Activated CD8-positive, alpha-beta T cell treated with anti-CD3 and anti-CD28 coated beads for 36 hours (primary cell): ENCODE measurements around the gene ITLN2. TPM values are rescaled to one million over a fixed set of nuclear protein-coding genes. Genes with fewer than 3 reads are reported as not detected.
A peak's percentile ranks its signal among the peaks of the same experiment; 100 is the strongest.

ENCODE experiments used
- ATAC-seq: fragments of 200-7000 bp; cut with Tn5 transposase; one replicate; pipeline ENCODE4 v1.10.0; 2021; ENCODE audit warnings: mild to moderate bottlenecking, moderate library complexity
- CTCF ChIA-PET: fragments of 350-600 bp; sonication (Branson Sonifier 250); formaldehyde crosslinking; loops from one replicate; lab custom pipeline; 2021; ENCODE audit warnings: antibody characterized with exemption; lab: Charles Lee
- POLR2A ChIA-PET: fragments of 350-600 bp; sonication (Branson Sonifier 250); formaldehyde crosslinking; loops from one replicate; lab custom pipeline; 2021; ENCODE audit warnings: antibody characterized with exemption; lab: Charles Lee
- DNase-seq: peaks from one replicate; pipeline ENCODE4 v3.0.0-alpha.2; 2020
- H3K27ac Mint-ChIP-seq: one replicate; pipeline ENCODE4 v1.8.0; 2021; ENCODE audit warnings: mild to moderate bottlenecking, mixed read lengths
- H3K27me3 Mint-ChIP-seq: one replicate; pipeline ENCODE4 v1.8.0; 2021; ENCODE audit warnings: mixed read lengths
- H3K36me3 Mint-ChIP-seq: one replicate; pipeline ENCODE4 v1.8.0; 2021; ENCODE audit warnings: low read depth, mixed read lengths
- H3K4me1 Mint-ChIP-seq: one replicate; pipeline ENCODE4 v1.8.0; 2021; ENCODE audit warnings: low read depth, mixed read lengths
- H3K4me3 Mint-ChIP-seq: one replicate; pipeline ENCODE4 v1.8.0; 2021; ENCODE audit warnings: mild to moderate bottlenecking, moderate library complexity, mixed read lengths
- H3K9me3 Mint-ChIP-seq: one replicate; pipeline ENCODE4 v1.8.0; 2021; ENCODE audit warnings: mixed read lengths
- CTCF ChIP-seq: fragments of 200-600 bp; IDR thresholded peaks from one replicate; pipeline ENCODE4 v1.8.0; 2022; ENCODE audit warnings: antibody characterized with exemption, mild to moderate bottlenecking
- intact Hi-C: fragments of 100-400 bp; cut with micrococcal nuclease; formaldehyde crosslinking; loops from one replicate; pipeline ENCODE4 v1.10.0; 2022
- total RNA-seq, 2 experiments: library from RNA; stranded (reverse); gene quantifications; one replicate each; pipeline ENCODE4 v1.2.3, GENCODE V29; 2021

The ITLN2 gene
- not detected for total RNA-seq

GRCh38 chr1:160954158-160955104 is at the start of gene ITLN2:
TSS of gene ITLN2 (minus strand) at chr1:160954809. CDS start at chr1:160954741, 68 bp downstream.
- no peak within 1 kb of the TSS for H3K27ac Mint-ChIP-seq
- no peaks in the 10 kb centered on the region for H3K36me3 Mint-ChIP-seq
- peak; percentile 88 for ATAC-seq
- peak; percentile 66 for DNase-seq
- intact Hi-C loops = loop anchor here (5.0 kb wide), 3 partner anchors 177 to 272 kb away; no protein-coding TSS in a partner anchor
- ChIA-PET POLR2A (interaction anchor here (0.6 to 1.5 kb wide), 4 partner anchors 9 to 510 kb away, joined by 3 read pairs; no protein-coding TSS in a partner anchor), CTCF (interaction anchor here (0.6 to 9.7 kb wide), 51 partner anchors 9 to 280 kb away, joined by 3 to 298 read pairs (median 5); partner anchors contain the start of genes CD244, CD48 and ITLN1)
- no peak within 1 kb of the TSS for H3K4me3 Mint-ChIP-seq
- H3K4me1 Mint-ChIP-seq = peaks cover 7% of the 10 kb centered on the region
- no peaks in the 10 kb centered on the region for H3K9me3 Mint-ChIP-seq
- peak; percentile 78 for TF ChIP-seq CTCF
- no peaks in the 10 kb centered on the region for H3K27me3 Mint-ChIP-seq

- DNase-seq (no peak), ATAC-seq (no peak)
- H3K27me3 Mint-ChIP-seq = no peaks in the 10 kb centered on the region
- no peaks in the 10 kb centered on the region for H3K9me3 Mint-ChIP-seq
- H3K4me3 Mint-ChIP-seq = no peak overlapping the region
- intact Hi-C loops = loop anchor here (5.0 kb wide), 1 partner anchor 41 kb away; no protein-coding TSS in a partner anchor
- peaks cover 8% of the 10 kb centered on the region for H3K36me3 Mint-ChIP-seq
- H3K27ac Mint-ChIP-seq = no peak overlapping the region
- H3K4me1 Mint-ChIP-seq = peaks cover 7% of the 10 kb centered on the region
- POLR2A ChIA-PET = interaction anchor here (1.0 kb wide), 1 partner anchor 12 kb away, joined by 3 read pairs; no protein-coding TSS in a partner anchor
- CTCF ChIA-PET = interaction anchor here (1.1 to 2.1 kb wide), 3 partner anchors 11 to 14 kb away, joined by 3 to 6 read pairs (median 4); no protein-coding TSS in a partner anchor
- TF ChIP-seq CTCF = no peak
Observed at GRCh38 chr1:161001525-161001924, 46.9 kb upstream of the ITLN2 start.

DNA sequence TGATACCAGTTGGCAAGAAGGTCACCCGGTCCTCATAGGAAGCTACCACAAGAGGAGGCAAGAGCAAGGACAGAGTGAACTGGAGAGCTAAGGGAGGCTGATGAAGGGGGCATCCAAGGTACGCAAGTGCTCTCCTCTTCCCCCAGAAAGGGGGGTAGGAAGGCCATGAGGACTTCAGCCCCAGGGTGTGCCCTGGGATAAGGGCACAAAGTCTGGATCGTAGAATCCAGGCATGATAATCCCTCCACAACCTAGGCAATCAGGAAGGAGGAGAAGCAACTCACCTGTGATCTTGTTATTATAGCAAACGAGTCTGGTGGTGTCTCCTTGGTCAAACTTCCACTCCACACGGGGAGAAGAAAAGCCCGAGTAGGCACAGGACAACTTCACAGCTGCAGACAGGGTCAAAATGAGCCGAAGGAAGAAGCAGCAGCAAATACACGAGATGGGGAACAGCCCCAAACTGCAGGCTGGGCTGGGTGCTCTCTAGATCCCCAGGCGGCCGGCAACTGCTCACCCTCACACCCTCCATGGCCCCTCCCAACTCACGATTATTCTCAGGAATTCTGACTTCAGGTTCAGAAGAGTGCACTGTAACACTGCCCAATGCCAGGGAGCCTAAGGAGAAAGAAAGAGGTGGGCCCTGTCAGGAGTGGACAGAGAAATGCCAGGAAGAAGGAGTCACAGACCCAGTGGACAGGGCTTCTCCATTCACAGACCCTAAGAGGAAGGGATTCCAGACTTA is 46.3 kb upstream of the ITLN2 start:
- H3K4me1 Mint-ChIP-seq = peaks cover 10% of the 10 kb centered on the region
- ChIA-PET POLR2A (interaction anchor here (1.0 kb wide), 1 partner anchor 12 kb away, joined by 3 read pairs; no protein-coding TSS in a partner anchor), CTCF (interaction anchor here (0.7 to 2.1 kb wide), 4 partner anchors 10 to 13 kb away, joined by 3 to 6 read pairs (median 4); no protein-coding TSS in a partner anchor)
- no peak overlapping the region for H3K27ac Mint-ChIP-seq
- no peak for TF ChIP-seq CTCF
- intact Hi-C loops = loop anchor here (5.0 kb wide), 1 partner anchor 41 kb away; no protein-coding TSS in a partner anchor
- peaks cover 8% of the 10 kb centered on the region for H3K36me3 Mint-ChIP-seq
- no peaks in the 10 kb centered on the region for H3K9me3 Mint-ChIP-seq
- H3K27me3 Mint-ChIP-seq = no peaks in the 10 kb centered on the region
- no peak for ATAC-seq
- no peak for DNase-seq
- H3K4me3 Mint-ChIP-seq = no peak overlapping the region

DNA sequence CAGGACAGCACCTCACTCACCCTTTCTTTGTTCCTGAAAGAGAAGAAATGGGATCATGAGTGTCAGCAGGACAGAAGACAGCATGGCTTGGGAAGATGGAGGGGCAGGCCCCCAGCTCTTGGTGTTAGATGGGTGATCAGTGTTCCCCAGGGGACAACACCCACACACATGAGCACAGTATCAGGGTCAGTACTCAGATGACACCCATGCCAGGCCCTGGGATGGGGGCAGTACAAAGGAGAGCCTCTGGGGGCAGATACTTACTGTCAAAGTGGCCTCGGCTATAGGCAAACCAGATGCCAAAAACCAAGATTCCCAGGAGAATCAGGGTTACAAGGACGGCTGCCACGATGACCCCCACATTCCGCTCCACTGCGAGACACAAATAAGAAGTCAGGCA is 44.8 kb upstream of the ITLN2 start:
- Mint-ChIP-seq H3K9me3 (no peaks in the 10 kb centered on the region), H3K4me1 (peaks cover 21% of the 10 kb centered on the region), H3K27ac (no peak overlapping the region), H3K4me3 (no peak overlapping the region), H3K36me3 (peaks cover 8% of the 10 kb centered on the region), H3K27me3 (no peaks in the 10 kb centered on the region)
- POLR2A ChIA-PET = interaction anchor here (0.6 to 3.1 kb wide), 5 partner anchors 9 to 163 kb away, joined by 3 to 19 read pairs (median 3); partner anchors contain the start of gene KLHDC9
- TF ChIP-seq CTCF = no peak
- DNase-seq = no peak
- intact Hi-C loops = loop anchor here (5.0 kb wide), 1 partner anchor 98 kb away; the partner anchor contains the start of gene KLHDC9
- ATAC-seq = no peak
- CTCF ChIA-PET = interaction anchor here (1.0 to 5.3 kb wide), 5 partner anchors 22 to 99 kb away, joined by 4 to 65 read pairs (median 11); partner anchors contain the start of genes F11R and KLHDC9
